H7 (cell line): Measurements from ENCODE around the gene KLF15. TPM values are rescaled to one million over a fixed set of nuclear protein-coding genes. Genes with fewer than 3 reads are reported as not detected.

Source experiments
- DNase-seq: peaks from one replicate; pipeline ENCODE4 v3.0.0; 2012
- H3K27me3 ChIP-seq: 2 replicates; pipeline ENCODE4 v1.6.0; 2011; ENCODE audit warnings: mild to moderate bottlenecking, low read length; ENCODE audit not compliant: control insufficient read depth, insufficient read depth
- H3K36me3 ChIP-seq: replicated peaks from 2 replicates; pipeline ENCODE4 v1.5.1; 2011; ENCODE audit warnings: low read length; ENCODE audit not compliant: control insufficient read depth, insufficient read depth
- H3K4me3 ChIP-seq: 2 replicates; pipeline ENCODE4 v1.5.1; 2011; ENCODE audit warnings: low read depth, mild to moderate bottlenecking, control low read depth, low read length, moderate library complexity; ENCODE audit not compliant: insufficient read depth
- total RNA-seq: library from RNA; depleted of rRNA; stranded (reverse); fragments of >200 nt; shearing (Covaris generic); gene quantifications from 2 replicates; pipeline ENCODE4 v1.2.3, GENCODE V29; 2014

KLF15 gene
- total RNA-seq, 1 experiment from 2014 or later, result 10.5 TPM

- DNase-seq, result no peak
- Histone ChIP-seq H3K4me3 (no peak overlapping the region), H3K27me3 (no peaks in the 10 kb centered on the region), H3K36me3 (no peaks in the 10 kb centered on the region)
Observed at GRCh38 chr3:126307591-126308393, 49.4 kb downstream of the KLF15 start.

- H3K27me3 ChIP-seq, result no peaks in the 10 kb centered on the region
- no peaks in the 10 kb centered on the region for H3K36me3 ChIP-seq
- H3K4me3 ChIP-seq, result no peak overlapping the region
- no peak for DNase-seq
Observed at GRCh38 chr3:126306888-126307482, 50.2 kb downstream of the KLF15 start.

- no peaks in the 10 kb centered on the region for H3K27me3 ChIP-seq
- DNase-seq, result no peak
- no peaks in the 10 kb centered on the region for H3K36me3 ChIP-seq
- H3K4me3 ChIP-seq, result no peak overlapping the region
Observed at GRCh38 chr3:126306397-126306796, 50.8 kb downstream of the KLF15 start.

GRCh38 chr3:126305427-126305826, 51.8 kb downstream of the KLF15 start:
- DNase-seq, result no peak
- no peaks in the 10 kb centered on the region for H3K27me3 ChIP-seq

GRCh38 chr3:126304704-126305103, 52.5 kb downstream of the KLF15 start:
- no peaks in the 10 kb centered on the region for H3K27me3 ChIP-seq
- DNase-seq, result no peak
- H3K4me3 ChIP-seq, result no peak overlapping the region
- no peaks in the 10 kb centered on the region for H3K36me3 ChIP-seq

More at GRCh38 chr3:126305427-126305826, 51.8 kb downstream of the KLF15 start:
- Histone ChIP-seq H3K36me3 (no peaks in the 10 kb centered on the region), H3K4me3 (no peak overlapping the region)

- no peak overlapping the region for H3K4me3 ChIP-seq
- DNase-seq, result no peak
- H3K27me3 ChIP-seq, result no peaks in the 10 kb centered on the region
- H3K36me3 ChIP-seq, result no peaks in the 10 kb centered on the region
Observed at GRCh38 chr3:126304291-126304690, 52.9 kb downstream of the KLF15 start.

- Histone ChIP-seq H3K27me3 (no peaks in the 10 kb centered on the region), H3K4me3 (no peak overlapping the region), H3K36me3 (no peaks in the 10 kb centered on the region)
- no peak for DNase-seq
Observed at GRCh38 chr3:126303272-126303671, 53.9 kb downstream of the KLF15 start.

GRCh38 chr3:126300761-126301481, 56.3 kb downstream of the KLF15 start:
- H3K36me3 ChIP-seq, result no peaks in the 10 kb centered on the region
- no peak overlapping the region for H3K4me3 ChIP-seq
- no peaks in the 10 kb centered on the region for H3K27me3 ChIP-seq
- DNase-seq, result no peak

- DNase-seq, result no peak
- no peak overlapping the region for H3K4me3 ChIP-seq
- no peaks in the 10 kb centered on the region for H3K36me3 ChIP-seq
- H3K27me3 ChIP-seq, result no peaks in the 10 kb centered on the region
Observed at GRCh38 chr3:126300001-126300760, 57.0 kb downstream of the KLF15 start.

GRCh38 chr3:126295407-126295939, 61.7 kb downstream of the KLF15 start:
- Histone ChIP-seq H3K4me3 (no peak overlapping the region), H3K36me3 (no peaks in the 10 kb centered on the region), H3K27me3 (peaks cover 2% of the 10 kb centered on the region; the same call in 1 of the 2 replicates)
- DNase-seq, result no peak

- Histone ChIP-seq H3K4me3 (no peak overlapping the region), H3K36me3 (no peaks in the 10 kb centered on the region)
- no peak for DNase-seq
Observed at GRCh38 chr3:126294211-126294808, 62.9 kb downstream of the KLF15 start.

GRCh38 chr3:126293370-126294082, 63.7 kb downstream of the KLF15 start:
- no peak for DNase-seq
- Histone ChIP-seq H3K4me3 (no peak overlapping the region), H3K27me3 (peaks cover 9% of the 10 kb centered on the region), H3K36me3 (no peaks in the 10 kb centered on the region)

More at GRCh38 chr3:126294211-126294808, 62.9 kb downstream of the KLF15 start:
- H3K27me3 ChIP-seq, result peaks cover 2% of the 10 kb centered on the region; the same call in 1 of the 2 replicates
